Cardiac ventricle fibroblast (primary cell): Measurements from ENCODE around the gene RNF111. TPM values are rescaled to one million over a fixed set of nuclear protein-coding genes. Genes with fewer than 3 reads are reported as not detected.

Experiments
- total RNA-seq: library from RNA; depleted of rRNA; stranded (reverse); fragments of >200 nt; gene quantifications from 2 replicates; pipeline ENCODE4 v1.2.3, GENCODE V29; 2015

The RNF111 gene
- 13.4 and 18.1 TPM in 2 replicates for total RNA-seq

DNA sequence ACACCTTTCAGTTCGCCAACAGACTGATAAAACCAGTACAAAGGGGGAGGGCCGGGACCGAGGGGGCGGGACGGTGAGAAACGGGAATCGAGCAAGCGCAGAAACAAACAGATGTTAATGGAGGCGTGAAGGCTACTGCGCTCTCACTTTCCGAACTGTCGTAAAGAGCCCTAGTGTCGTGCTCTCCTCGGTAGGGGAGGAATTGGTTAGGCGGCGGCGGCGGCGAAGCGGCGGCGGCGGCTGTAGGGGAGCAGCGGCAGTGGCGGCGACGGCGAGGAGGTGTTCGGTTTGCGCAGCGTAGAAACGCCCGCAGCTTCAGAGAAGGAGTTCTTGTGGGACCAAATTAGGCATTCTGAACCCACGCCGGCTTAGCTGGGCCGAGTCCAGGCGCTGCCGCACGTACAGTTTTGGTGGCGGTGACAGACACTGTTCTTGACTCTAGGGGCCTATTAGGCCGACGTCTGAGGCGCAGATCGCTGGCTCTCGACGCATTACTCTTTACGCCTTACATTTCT, at the start of gene RNF111:
RNF111 (plus strand) TSS at position 173 of the 515 bp plus-strand sequence. CDS start 43,160 bp downstream, outside the sequence.

DNA sequence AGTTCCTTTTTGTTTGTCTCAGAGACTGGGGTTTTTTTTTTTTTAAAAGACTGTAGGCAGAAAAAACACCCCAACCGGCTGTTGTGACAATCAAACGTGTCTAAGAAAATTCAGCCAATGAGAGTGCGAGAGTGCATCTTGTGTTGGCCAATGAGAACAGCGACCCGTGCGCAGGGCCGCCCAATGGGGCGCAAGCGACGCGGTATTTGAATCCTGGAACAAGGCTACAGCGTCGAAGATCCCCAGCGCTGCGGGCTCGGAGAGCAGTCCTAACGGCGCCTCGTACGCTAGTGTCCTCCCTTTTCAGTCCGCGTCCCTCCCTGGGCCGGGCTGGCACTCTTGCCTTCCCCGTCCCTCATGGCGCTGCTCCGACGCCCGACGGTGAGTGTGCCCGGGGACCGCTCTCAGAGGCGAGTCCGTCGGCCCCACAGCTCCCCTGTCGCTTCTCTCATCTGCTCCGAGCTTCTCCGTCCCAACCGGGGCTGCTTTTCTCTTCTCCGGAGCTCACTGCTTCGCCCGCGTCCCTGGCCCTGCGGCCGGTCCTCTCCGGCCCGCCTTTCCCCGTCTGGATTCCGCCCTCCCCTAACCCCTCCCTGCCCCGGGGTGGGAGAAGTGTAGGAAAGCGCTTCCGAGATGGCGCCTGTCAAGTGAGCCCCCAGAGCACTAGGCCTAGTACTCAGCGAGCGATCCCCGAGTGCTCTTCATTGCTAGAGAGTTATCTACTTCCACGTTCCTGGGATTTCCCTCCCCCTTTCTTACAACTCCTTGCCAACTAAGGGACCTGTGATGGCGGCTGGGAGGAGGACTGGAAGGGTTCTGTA, 117.7 kb downstream of the RNF111 start, which contains the start of gene CCNB2:
CCNB2 (plus strand) TSS at position 235 of the 821 bp plus-strand sequence; CDS start at position 358, 123 bp downstream.

Other genes with a start within 250 kb of the RNF111 start
- gene ADAM10, start 238.0 kb upstream of the RNF111 start, total RNA-seq = 71.5 and 76.5 TPM in 2 replicates
- 6.7 TPM in 2 replicates for gene MINDY2, start 216.4 kb upstream of the RNF111 start, total RNA-seq
- 30.7 and 49.4 TPM in 2 replicates for gene SLTM, start 54.0 kb upstream of the RNF111 start, total RNA-seq
- gene CCNB2, start 117.5 kb downstream of the RNF111 start, total RNA-seq = 2.9 and 6.1 TPM in 2 replicates
- not detected in 2 replicates for gene LDHAL6B, start 219.2 kb downstream of the RNF111 start, total RNA-seq